HG03066 (cell line): ENCODE results near the gene STOX2.
"Not testable (repeated sequence)": the region's sequence is repeated elsewhere in the genome, so short reads cannot be mapped to it uniquely, and the experiment has no call there.

Experiments used
- ATAC-seq: cut with Tn5 transposase; IDR thresholded peaks from one replicate; pipeline ENCODE4 v1.9.1; 2021; ENCODE audit warnings: low read depth; ENCODE audit not compliant: unreplicated experiment

Gene STOX2

DNA sequence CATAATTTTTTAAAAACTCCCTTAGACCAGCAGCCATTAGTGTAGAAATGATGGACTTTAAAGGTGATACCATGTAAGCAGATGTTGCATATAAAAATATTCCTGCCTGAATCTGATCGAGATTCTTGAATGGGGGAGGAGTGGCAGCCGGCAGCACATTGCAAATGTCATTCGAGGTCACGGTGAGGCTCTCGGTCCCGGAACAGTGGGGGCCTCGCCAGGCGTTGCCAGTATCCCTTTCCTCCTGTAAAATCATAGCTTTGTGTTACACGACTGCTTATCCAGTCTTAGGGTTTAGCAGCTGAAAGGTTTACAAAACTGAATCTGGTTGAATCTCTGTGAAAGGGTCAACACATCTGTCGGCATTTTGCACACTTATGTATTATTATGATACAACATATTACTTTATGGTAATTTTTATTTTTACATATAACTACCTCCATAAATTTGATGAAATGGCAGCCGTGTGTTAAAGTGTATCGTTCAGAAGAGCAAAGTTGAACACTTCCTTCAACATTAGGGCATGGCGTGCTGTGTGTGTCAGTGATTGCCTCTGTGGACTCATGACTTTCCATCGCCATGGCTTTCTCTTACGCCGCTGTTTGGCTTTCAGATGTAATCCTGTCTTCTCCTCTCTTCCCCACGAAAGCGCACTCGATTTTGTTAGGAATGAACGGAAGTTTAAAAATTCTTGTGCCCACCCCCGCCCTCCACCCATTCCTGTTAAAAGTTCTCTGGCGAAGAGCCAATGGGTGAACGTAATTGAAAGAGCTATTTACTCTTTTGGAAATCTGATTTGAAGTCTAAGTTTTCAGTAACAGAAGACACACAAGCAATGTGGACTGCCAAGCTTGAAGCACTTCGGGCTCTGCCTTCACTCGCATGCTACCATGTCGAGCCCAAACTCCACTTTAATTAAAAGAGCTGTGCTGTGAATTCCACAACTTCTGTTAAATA is 114.8 kb downstream of the STOX2 start:
- ATAC-seq: no peak

- ATAC-seq: no peak
Measured at GRCh38 chr4:184021389-184021788, 116.3 kb downstream of the STOX2 start.

DNA sequence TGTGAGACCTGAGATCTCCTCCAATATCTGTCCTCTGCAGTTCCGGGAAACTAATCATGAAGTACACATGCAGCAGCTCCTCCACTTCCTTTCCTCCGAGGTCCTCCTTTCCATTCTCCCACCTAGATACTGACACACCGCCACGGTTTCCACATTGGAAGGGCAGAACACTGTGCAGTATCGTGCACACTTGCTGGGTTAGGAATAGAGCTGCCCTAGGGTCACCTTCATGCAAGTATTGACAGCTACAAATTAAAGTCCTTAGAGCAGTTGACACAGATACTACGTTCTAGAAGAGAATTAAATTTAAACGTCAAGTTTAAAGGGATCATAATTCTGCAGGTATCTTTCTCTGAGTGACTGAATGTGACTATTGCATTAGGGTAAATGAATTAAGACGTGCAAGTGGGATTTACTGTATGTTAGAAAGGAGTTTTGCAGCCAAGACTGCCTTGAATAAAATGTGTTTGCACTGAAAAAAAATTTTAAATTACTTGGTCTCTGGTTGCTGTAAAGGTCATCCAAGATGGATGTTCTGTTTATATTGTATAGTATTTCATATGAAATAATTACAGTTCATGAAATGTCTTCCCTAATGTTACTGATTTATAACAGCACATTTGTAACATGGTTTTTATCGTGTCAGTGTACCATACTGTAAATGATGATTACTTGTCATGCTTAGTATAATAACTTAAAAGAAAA is 117.7 kb downstream of the STOX2 start:
- ATAC-seq: no peak

- ATAC-seq: no peak
Measured at GRCh38 chr4:184024637-184025036, 119.5 kb downstream of the STOX2 start.

DNA sequence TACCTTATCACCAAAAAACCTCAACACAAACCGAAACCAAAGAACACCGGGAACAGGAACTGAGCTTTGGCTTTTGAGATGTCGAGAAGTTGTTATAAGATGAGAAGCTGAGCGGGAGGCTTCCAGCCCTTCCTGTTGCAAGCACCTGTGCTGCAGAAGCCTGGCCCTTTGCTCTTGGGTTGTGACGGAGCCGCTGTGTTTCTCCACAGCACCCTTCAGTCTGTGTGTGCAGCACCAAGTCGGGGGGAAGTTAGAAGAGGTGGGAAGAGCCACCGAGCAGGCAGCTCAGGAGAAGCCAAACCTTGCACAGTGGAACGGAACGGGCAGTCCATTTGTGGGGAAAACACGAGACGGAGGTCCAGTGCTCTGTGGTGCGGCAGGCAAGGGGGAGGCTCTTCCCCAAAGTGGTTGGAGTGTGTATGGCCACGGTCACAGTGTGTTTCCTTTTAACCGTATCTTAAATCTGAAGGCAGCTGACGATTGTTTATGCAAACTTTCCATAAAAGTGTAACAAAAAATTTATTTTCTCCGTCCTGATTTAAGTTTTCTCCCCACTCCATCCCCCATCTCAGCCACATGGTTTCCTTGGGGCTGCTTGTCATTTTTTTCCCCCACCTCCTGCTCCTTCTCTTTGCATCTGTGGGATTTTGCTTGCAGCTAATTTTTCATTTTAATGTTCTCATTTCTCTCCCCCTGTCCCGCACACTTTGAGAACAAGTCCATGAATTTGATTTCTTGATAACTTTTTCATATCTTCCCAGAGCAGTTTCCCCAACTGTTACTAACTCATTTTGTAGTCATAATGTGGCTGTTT is 123.7 kb downstream of the STOX2 start:
- no peak for ATAC-seq

DNA sequence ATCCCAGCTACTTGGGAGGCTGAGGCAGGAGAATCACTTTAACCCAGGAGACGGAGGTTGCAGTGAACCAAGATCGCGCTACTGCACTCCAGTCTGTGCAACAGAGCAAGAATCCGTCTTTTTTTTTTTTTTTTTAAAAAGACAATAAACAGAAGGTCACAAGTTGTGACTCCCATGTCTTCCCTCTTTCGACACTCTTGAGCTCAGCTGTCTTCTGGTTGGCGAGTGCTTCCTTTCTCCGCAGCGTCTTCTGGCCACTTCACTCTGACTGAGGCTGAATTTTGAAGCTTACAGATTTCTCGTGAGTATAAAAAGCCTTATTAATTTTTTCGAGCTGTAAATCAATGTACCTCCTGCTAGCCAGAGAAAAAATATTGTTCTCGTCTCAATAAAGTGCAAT is 124.9 kb downstream of the STOX2 start:
- ATAC-seq: no peak

GRCh38 chr4:184030764-184031163 is 125.7 kb downstream of the STOX2 start:
- no peak for ATAC-seq

DNA sequence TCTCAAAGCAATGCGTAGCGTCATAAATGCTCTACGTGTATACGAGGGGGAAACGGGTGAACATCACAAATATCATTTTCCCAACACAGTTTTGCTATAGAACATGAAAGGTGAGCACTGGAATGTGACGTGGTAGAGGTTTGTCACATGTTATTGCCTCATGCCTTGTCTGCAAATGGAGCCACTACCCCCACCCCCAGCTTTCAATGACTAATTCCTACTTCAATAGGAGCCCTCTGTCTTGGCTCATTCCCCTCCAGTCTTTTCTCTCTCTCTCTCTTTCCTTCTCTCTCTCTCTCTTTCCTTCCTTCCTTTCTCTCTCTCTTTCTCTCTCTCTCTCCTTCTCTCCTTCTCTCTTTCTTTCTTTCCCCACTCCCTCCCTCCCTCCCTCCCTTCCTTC is 127.0 kb downstream of the STOX2 start:
- ATAC-seq: no peak

- ATAC-seq: no peak
Measured at GRCh38 chr4:184039963-184040383, 134.9 kb downstream of the STOX2 start.

DNA sequence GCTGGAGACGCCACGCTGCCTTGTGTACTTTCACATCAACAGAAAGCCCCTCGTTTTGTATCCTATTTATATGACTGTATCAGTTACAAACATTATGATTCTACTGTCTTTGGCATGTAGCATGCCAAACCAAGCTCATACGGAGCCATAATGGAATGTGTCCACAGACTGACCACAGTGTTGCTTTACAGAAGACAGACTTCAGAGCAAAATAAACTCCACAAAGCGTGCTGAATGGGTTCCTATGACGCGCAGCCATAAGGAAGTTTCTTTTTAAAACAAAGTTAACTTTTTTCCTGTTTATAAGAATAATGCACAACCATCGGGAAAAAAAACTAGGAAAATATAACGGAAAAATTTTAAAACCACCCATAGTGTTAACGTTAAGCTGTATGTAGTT is 136.0 kb downstream of the STOX2 start:
- no peak for ATAC-seq

DNA sequence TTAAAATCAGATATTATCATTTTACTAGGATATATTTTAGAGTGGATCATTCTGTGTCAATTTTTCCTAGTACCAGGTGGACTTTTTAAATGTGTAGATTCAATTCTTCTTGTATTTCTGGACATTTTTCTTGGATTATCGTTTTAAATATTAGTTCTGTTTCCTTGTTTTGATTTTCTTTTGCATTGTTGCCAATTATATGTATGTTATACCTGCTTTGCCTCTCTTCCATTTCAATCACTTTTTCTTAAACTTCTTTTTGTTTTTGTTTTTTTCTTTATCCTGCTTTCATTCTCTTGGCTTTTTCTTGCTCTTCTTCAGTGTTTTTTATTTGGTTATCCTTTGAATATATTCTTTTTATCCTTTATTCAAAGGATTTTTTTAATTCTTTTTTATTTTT is 141.0 kb downstream of the STOX2 start:
- no peak for ATAC-seq

DNA sequence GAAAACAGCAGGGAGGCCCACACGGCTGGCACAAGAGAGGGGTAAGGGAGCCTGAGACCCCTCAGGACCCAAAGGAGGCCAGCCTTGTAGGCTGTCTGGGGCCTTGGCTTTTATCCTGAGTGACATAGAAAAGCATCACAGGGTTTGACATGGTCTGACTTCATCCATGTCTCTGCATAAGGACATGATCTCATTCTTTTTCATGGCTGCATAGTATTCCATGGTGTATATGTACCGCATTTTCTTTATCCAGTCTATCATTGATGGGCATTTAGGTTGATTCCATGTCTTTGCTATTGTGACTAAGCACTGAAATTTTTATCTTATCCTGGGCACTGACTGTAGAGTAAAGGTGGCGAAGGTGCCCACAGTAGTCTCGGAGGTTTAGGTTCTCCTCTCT is 146.2 kb downstream of the STOX2 start:
- ATAC-seq: not testable (repeated sequence)

DNA sequence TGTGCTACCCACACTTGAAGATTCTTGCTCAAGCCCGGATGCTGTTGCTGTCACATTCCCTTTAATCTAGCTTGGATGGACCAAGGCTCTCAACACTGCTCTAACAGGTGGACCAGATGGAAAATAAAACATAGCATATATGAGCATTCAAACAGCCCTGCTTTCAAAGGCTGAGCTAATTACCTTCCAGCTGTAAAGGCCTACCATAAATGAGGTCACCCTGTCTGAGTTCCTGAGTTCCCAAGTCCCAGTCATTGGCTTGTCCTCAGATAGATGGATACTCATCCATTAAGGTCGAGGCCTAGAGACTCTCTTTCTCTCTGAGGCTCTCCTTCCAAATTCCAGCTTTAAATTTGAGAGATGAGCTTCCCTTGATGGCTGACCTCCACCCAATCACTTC is 147.5 kb downstream of the STOX2 start:
- no peak for ATAC-seq

GRCh38 chr4:184053434-184053833 is 148.3 kb downstream of the STOX2 start:
- no peak for ATAC-seq

DNA sequence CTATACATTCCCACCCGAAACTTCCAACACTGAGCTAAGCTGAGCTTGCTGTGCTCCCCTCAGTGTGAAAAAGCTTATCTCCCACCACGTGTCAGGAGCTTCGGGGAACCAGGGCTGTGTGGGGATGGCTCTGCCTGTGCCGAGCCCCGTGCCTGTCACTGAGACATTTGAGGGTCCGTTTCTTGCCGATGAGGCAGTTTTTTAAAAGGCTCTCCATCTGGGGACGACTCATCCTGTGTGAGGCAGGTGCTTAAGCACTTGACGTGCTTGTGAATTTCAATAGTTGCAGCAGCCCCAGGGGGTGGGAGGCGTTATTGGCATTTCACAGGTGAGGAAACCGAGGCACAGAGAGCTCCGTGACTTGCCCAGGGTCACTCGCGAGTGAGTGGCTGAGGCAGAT is 151.8 kb downstream of the STOX2 start:
- no peak for ATAC-seq

- ATAC-seq: no peak
Measured at GRCh38 chr4:184058026-184058425, 152.9 kb downstream of the STOX2 start.

GRCh38 chr4:184059099-184059498 is 154.0 kb downstream of the STOX2 start:
- no peak for ATAC-seq

GRCh38 chr4:184061582-184061981 is 156.5 kb downstream of the STOX2 start:
- no peak for ATAC-seq

- no peak for ATAC-seq
Measured at GRCh38 chr4:184062769-184063168, 157.7 kb downstream of the STOX2 start.

GRCh38 chr4:184064877-184065276 is 159.8 kb downstream of the STOX2 start:
- ATAC-seq: no peak
